HepG2 (cell line): ENCODE measurements around the gene CCDC142. TPM values are rescaled to one million over a fixed set of nuclear protein-coding genes. Genes with fewer than 3 reads are reported as not detected.
A peak's percentile ranks its signal among the peaks of the same experiment; 100 is the strongest.

Experiments used
- CSRNP2 ChIP-seq: sonication (generic); formaldehyde crosslinking; conservative IDR thresholded peaks from 2 replicates; pipeline ENCODE4 v1.8.0; 2022; ENCODE audit warnings: low read depth, missing genetic modification reagents
- FOXP1 ChIP-seq, 2 experiments: fragments of 450-650 bp in 1 of 2; IDR thresholded peaks; 2 replicates each; pipeline ENCODE4 v1.6.1; 2017 to 2018; ENCODE audit warnings: antibody characterized with exemption in 1 of 2
- GABPA ChIP-seq, 2 experiments: IDR thresholded peaks; 2 replicates each; pipeline ENCODE4 v1.6.1; 2011 to 2016; ENCODE audit warnings: low read depth in 2 of 2, low read length in 1 of 2, missing biosample characterization in 1 of 2, missing genetic modification characterization in 1 of 2
- GABPB1 ChIP-seq: IDR thresholded peaks from 2 replicates; pipeline ENCODE4 v1.6.1; 2016; ENCODE audit warnings: mild to moderate bottlenecking, missing genetic modification reagents, moderate library complexity, missing compliant biosample characterization
- GATAD2A ChIP-seq: IDR thresholded peaks from 2 replicates; pipeline ENCODE4 v1.6.1; 2016
- HNF4A ChIP-seq: sonication (generic); formaldehyde crosslinking; IDR thresholded peaks from 2 replicates; pipeline ENCODE4 v1.4.0; 2020; ENCODE audit warnings: missing genetic modification reagents
- HOMEZ ChIP-seq: IDR thresholded peaks from 2 replicates; pipeline ENCODE4 v1.6.1; 2016; ENCODE audit warnings: low read depth
- MAX ChIP-seq: IDR thresholded peaks from 2 replicates; pipeline ENCODE4 v1.6.1; 2012; ENCODE audit warnings: inconsistent platforms
- NONO ChIP-seq, 2 experiments: fragments of 450-650 bp in 1 of 2; sonication (generic) in 1 of 2; formaldehyde crosslinking in 1 of 2; IDR thresholded peaks in 1 of 2; conservative IDR thresholded peaks in 1 of 2; 2 replicates each; pipeline versions ENCODE4 v1.6.1 to v1.8.0; 2017 to 2022; ENCODE audit warnings: mild to moderate bottlenecking in 1 of 2, missing genetic modification reagents in 1 of 2, moderate library complexity in 1 of 2
- SIX4 ChIP-seq: sonication (generic); formaldehyde crosslinking; IDR thresholded peaks from 2 replicates; pipeline ENCODE4 v1.4.0; 2020; ENCODE audit warnings: missing genetic modification reagents
- SOX5 ChIP-seq: IDR thresholded peaks from 2 replicates; pipeline ENCODE4 v1.6.1; 2016; ENCODE audit warnings: borderline replicate concordance
- STAT6 ChIP-seq: sonication (generic); formaldehyde crosslinking; IDR thresholded peaks from 2 replicates; pipeline ENCODE4 v1.4.0; 2020; ENCODE audit warnings: missing genetic modification reagents, mild to moderate bottlenecking, borderline replicate concordance
- THAP11 ChIP-seq: IDR thresholded peaks from 2 replicates; pipeline ENCODE4 v1.6.1; 2016; ENCODE audit warnings: missing biosample characterization, missing genetic modification reagents
- THAP9 ChIP-seq: sonication (generic); formaldehyde crosslinking; IDR thresholded peaks from 2 replicates; pipeline ENCODE4; 2020; ENCODE audit warnings: missing genetic modification reagents, mild to moderate bottlenecking, borderline replicate concordance
- YEATS4 ChIP-seq: sonication (generic); formaldehyde crosslinking; IDR thresholded peaks from 2 replicates; pipeline ENCODE4 v1.4.0; 2020; ENCODE audit warnings: missing genetic modification reagents, borderline replicate concordance
- ZMYM2 ChIP-seq: sonication (generic); formaldehyde crosslinking; IDR thresholded peaks from 2 replicates; pipeline ENCODE4 v1.8.0; 2022; ENCODE audit warnings: mild to moderate bottlenecking, missing genetic modification reagents
- ZNF30 ChIP-seq: sonication (generic); formaldehyde crosslinking; IDR thresholded peaks from 2 replicates; pipeline ENCODE4 v1.5.0; 2020; ENCODE audit warnings: mild to moderate bottlenecking, missing genetic modification reagents
- ZNF350 ChIP-seq: sonication (generic); formaldehyde crosslinking; IDR thresholded peaks from 2 replicates; pipeline ENCODE4 v1.4.0; 2020; ENCODE audit warnings: mild to moderate bottlenecking, low read depth, missing genetic modification reagents, borderline replicate concordance
- ZNF556 ChIP-seq: sonication (generic); formaldehyde crosslinking; IDR thresholded peaks from 2 replicates; pipeline ENCODE4 v1.4.0; 2020; ENCODE audit warnings: mild to moderate bottlenecking, missing genetic modification reagents, borderline replicate concordance
- polyA plus RNA-seq, 8 experiments: library from polyadenylated mRNA; depleted of rRNA in 3 of 8; stranded (reverse) in 7 of 8; unstranded in 1 of 8; fragments of >200 nt; fragmentation: Illumina TruSeq in 4 of 8; extraction: Trizol in 4 of 8; gene quantifications; 2 replicates each; pipeline versions ENCODE4 v1.2.1 to v1.2.3, GENCODE V29; 2011 to 2016; ENCODE audit warnings: low read depth in 4 of 8, missing spikeins in 1 of 8, mixed read lengths in 1 of 8; ENCODE audit not compliant: insufficient read depth in 1 of 8
- total RNA-seq, 5 experiments: library from RNA; depleted of rRNA; stranded (reverse); fragments of >200 nt; fragmentation: Illumina TruSeq; extraction: Trizol; gene quantifications; 2 replicates each; pipeline ENCODE4 v1.2.3, GENCODE V29; 2016; ENCODE audit warnings: low read depth in 1 of 5

The CCDC142 gene
- total and polyA plus RNA-seq, 2 of the 13 experiments (the other 11 are each of a cell fraction or from before 2014, with no cell fraction given), result 14.7 to 30.4 TPM

- TF ChIP-seq NONO (IDR thresholded peaks at IDR 0.05) (no peak), NONO (CRISPR knock-in tag; conservative IDR thresholded peaks at IDR 0.05) (no peak), GATAD2A (CRISPR knock-in tag) (peak; percentile 48; the same call in 1 of the 2 replicates), STAT6 (0 out of 2 replicates have a peak, but pooled peaks have one; percentile 11), FOXP1 (IDR thresholded peaks at IDR 0.05) (no peak), FOXP1 (CRISPR knock-in tag; IDR thresholded peaks at IDR 0.05) (peak; percentile 29; the same call in 1 of the 2 replicates), SOX5 (CRISPR knock-in tag) (no peak), HOMEZ (CRISPR knock-in tag) (no peak), ZNF30 (CRISPR knock-in tag) (no peak), GABPA (IDR thresholded peaks at IDR 0.05; ENCODE audit: low read depth, low read length) (no peak), GABPA (CRISPR knock-in tag; IDR thresholded peaks at IDR 0.05; ENCODE audit: low read depth) (0 out of 2 replicates have a peak, but pooled peaks have one; percentile 30), ZNF556 (CRISPR knock-in tag) (no peak), ZNF350 (CRISPR knock-in tag) (peak; percentile 62), YEATS4 (CRISPR knock-in tag) (0 out of 2 replicates have a peak, but pooled peaks have one; percentile 3), THAP11 (no peak), GABPB1 (CRISPR knock-in tag) (no peak), SIX4 (CRISPR knock-in tag) (no peak), HNF4A (0 out of 2 replicates have a peak, but pooled peaks have one; percentile 17), MAX (no peak), THAP9 (CRISPR knock-in tag) (0 out of 2 replicates have a peak, but pooled peaks have one; percentile 31), ZMYM2 (0 out of 2 replicates have a peak, but pooled peaks have one; percentile 20), CSRNP2 (no peak)
These were observed 38.1 kb downstream of the CCDC142 start (continued) for GRCh38 chr2:74444498-74445318.
